H9 (cell line): ENCODE data around the gene ALG2. TPM values are rescaled to one million over a fixed set of nuclear protein-coding genes. Genes with fewer than 3 reads are reported as not detected.

ENCODE experiments used
- DNase-seq: peaks from one replicate; pipeline ENCODE4 v3.0.0-alpha.2; 2017
- H2AFZ ChIP-seq: one replicate; pipeline ENCODE4 v1.6.1; 2013; ENCODE audit warnings: mild to moderate bottlenecking, low read length, control low read depth, moderate library complexity
- H2AK5ac ChIP-seq: 2 replicates; pipeline ENCODE4 v1.6.1; 2013; ENCODE audit warnings: low read length, control low read depth, mixed read lengths; ENCODE audit not compliant: insufficient read length
- H2BK120ac ChIP-seq: one replicate; pipeline ENCODE4 v1.6.1; 2013; ENCODE audit warnings: low read depth, mild to moderate bottlenecking, low read length, control low read depth, inconsistent platforms; ENCODE audit not compliant: poor library complexity, severe bottlenecking
- H2BK12ac ChIP-seq: 2 replicates; pipeline ENCODE4 v1.6.1; 2013; ENCODE audit warnings: low read length, control low read depth, mixed read lengths, low read depth; ENCODE audit not compliant: insufficient read length
- H2BK15ac ChIP-seq: 2 replicates; pipeline ENCODE4 v1.6.1; 2013; ENCODE audit warnings: low read depth, low read length, control low read depth
- H2BK20ac ChIP-seq: one replicate; pipeline ENCODE4 v1.6.1; 2013; ENCODE audit warnings: low read depth, mild to moderate bottlenecking, low read length, control low read depth, inconsistent platforms; ENCODE audit not compliant: poor library complexity, severe bottlenecking
- H2BK5ac ChIP-seq: 2 replicates; pipeline ENCODE4 v1.6.1; 2013; ENCODE audit warnings: low read length, control low read depth, mixed read lengths; ENCODE audit not compliant: insufficient read length
- H3K14ac ChIP-seq: 2 replicates; pipeline ENCODE4 v1.6.1; 2013; ENCODE audit warnings: low read length, control low read depth; ENCODE audit not compliant: insufficient read depth
- H3K18ac ChIP-seq: 2 replicates; pipeline ENCODE4 v1.6.1; 2013; ENCODE audit warnings: low read depth, mild to moderate bottlenecking, mixed read lengths, low read length, control low read depth; ENCODE audit not compliant: insufficient read length
- H3K23ac ChIP-seq: 2 replicates; pipeline ENCODE4 v1.6.1; 2013; ENCODE audit warnings: low read length, control low read depth, mixed read lengths, low read depth; ENCODE audit not compliant: insufficient read length
- H3K23me2 ChIP-seq: 2 replicates; pipeline ENCODE4 v1.6.1; 2013; ENCODE audit warnings: low read depth, mild to moderate bottlenecking, mixed read lengths, low read length, control low read depth; ENCODE audit not compliant: insufficient read length, poor library complexity, severe bottlenecking
- H3K27ac ChIP-seq: 2 replicates; pipeline ENCODE4 v1.5.1; 2013; ENCODE audit warnings: low read length, control low read depth, mixed read lengths, low read depth; ENCODE audit not compliant: insufficient read length
- H3K27me3 ChIP-seq: 2 replicates; pipeline ENCODE4 v1.6.1; 2013; ENCODE audit warnings: low read length, control low read depth, inconsistent platforms; ENCODE audit not compliant: insufficient read depth
- H3K4ac ChIP-seq: 2 replicates; pipeline ENCODE4 v1.6.1; 2013; ENCODE audit warnings: low read depth, mild to moderate bottlenecking, control low read depth, inconsistent platforms, low read length, moderate library complexity
- H3K4me1 ChIP-seq: 2 replicates; pipeline ENCODE4 v1.6.1; 2013; ENCODE audit warnings: low read length, control low read depth, inconsistent platforms; ENCODE audit not compliant: insufficient read depth
- H3K4me2 ChIP-seq: 2 replicates; pipeline ENCODE4 v1.6.1; 2013; ENCODE audit warnings: low read length, control low read depth, mixed read lengths; ENCODE audit not compliant: insufficient read length, insufficient read depth
- H3K56ac ChIP-seq: 2 replicates; pipeline ENCODE4 v1.6.1; 2013; ENCODE audit warnings: low read depth, mild to moderate bottlenecking, mixed read lengths, low read length, control low read depth; ENCODE audit not compliant: insufficient read length
- H3K79me1 ChIP-seq: 2 replicates; pipeline ENCODE4 v1.6.1; 2013; ENCODE audit warnings: low read depth, mild to moderate bottlenecking, moderate library complexity, low read length, control low read depth, inconsistent platforms; ENCODE audit not compliant: insufficient read depth, poor library complexity, severe bottlenecking
- H3K79me2 ChIP-seq: 2 replicates; pipeline ENCODE4 v1.6.1; 2013; ENCODE audit warnings: low read length, control low read depth, inconsistent platforms; ENCODE audit not compliant: insufficient read depth
- H3K9ac ChIP-seq: 2 replicates; pipeline ENCODE4 v1.6.1; 2013; ENCODE audit warnings: low read length, control low read depth, mixed read lengths; ENCODE audit not compliant: insufficient read length; ENCODE audit errors: extremely low read depth
- H3K9me3 ChIP-seq: one replicate; pipeline ENCODE4 v1.6.1; 2013; ENCODE audit warnings: low read depth, low read length, inconsistent platforms; ENCODE audit not compliant: control insufficient read depth
- H3T11ph ChIP-seq: one replicate; pipeline ENCODE4 v1.6.1; 2013; ENCODE audit warnings: mild to moderate bottlenecking, low read length, control low read depth, inconsistent platforms
- H4K20me1 ChIP-seq: one replicate; pipeline ENCODE4 v1.6.1; 2013; ENCODE audit not compliant: control insufficient read depth, insufficient read length, insufficient read depth
- H4K5ac ChIP-seq: 2 replicates; pipeline ENCODE4 v1.6.1; 2013; ENCODE audit warnings: low read depth, mild to moderate bottlenecking, mixed read lengths, low read length, control low read depth; ENCODE audit not compliant: insufficient read length
- H4K8ac ChIP-seq: replicated peaks from 2 replicates; pipeline ENCODE4 v1.6.1; 2013; ENCODE audit warnings: low read length, control low read depth, mixed read lengths, low read depth; ENCODE audit not compliant: insufficient read length
- H4K91ac ChIP-seq: 2 replicates; pipeline ENCODE4 v1.6.1; 2013; ENCODE audit warnings: low read depth, mild to moderate bottlenecking, moderate library complexity, mixed read lengths, low read length, control low read depth; ENCODE audit not compliant: insufficient read length
- H3K27ac Mint-ChIP-seq, 3 experiments: 2 replicates in 2 of 3; 3 replicates in 1 of 3; pipeline ENCODE4 v1.8.0; 2020 to 2021; ENCODE audit warnings: mixed read lengths in 3 of 3, mild to moderate bottlenecking in 1 of 3, moderate library complexity in 1 of 3
- H3K27me3 Mint-ChIP-seq: 2 replicates; pipeline ENCODE4 v1.8.0; 2021; ENCODE audit warnings: low read depth, mild to moderate bottlenecking, moderate library complexity, mixed read lengths
- H3K36me3 Mint-ChIP-seq, 3 experiments: 2 replicates in 2 of 3; 3 replicates in 1 of 3; pipeline ENCODE4 v1.8.0; 2020 to 2021; ENCODE audit warnings: low read depth in 3 of 3, mixed read lengths in 3 of 3; ENCODE audit not compliant: insufficient read depth in 1 of 3
- H3K4me1 Mint-ChIP-seq, 2 experiments: 2 replicates each; pipeline ENCODE4 v1.8.0; 2020; ENCODE audit warnings: mixed read lengths in 2 of 2
- H3K4me3 Mint-ChIP-seq, 2 experiments: 2 replicates in 1 of 2; 3 replicates in 1 of 2; pipeline ENCODE4 v1.8.0; 2020 to 2021; ENCODE audit warnings: mild to moderate bottlenecking in 2 of 2, mixed read lengths in 2 of 2, moderate library complexity in 1 of 2
- H3K9me3 Mint-ChIP-seq, 2 experiments: 2 replicates in 1 of 2; 3 replicates in 1 of 2; pipeline ENCODE4 v1.8.0; 2020; ENCODE audit warnings: mild to moderate bottlenecking in 2 of 2, mixed read lengths in 2 of 2, moderate library complexity in 1 of 2
- WGBS: extraction: QIAGEN DNeasy Blood & Tissue Kit; methylation state at CpG from one replicate; pipeline ENCODE4 v1.1.7; 2013; ENCODE audit warnings: missing lambda C conversion rate, low lambda C conversion rate, mixed read lengths; ENCODE audit not compliant: insufficient read length; ENCODE audit errors: extremely low coverage; 5-methylcytosine and 5-hydroxymethylcytosine counted together
- total RNA-seq: library from RNA; stranded (reverse); gene quantifications from 2 replicates; pipeline ENCODE4 v1.2.1, GENCODE V29; 2021
- TF ChIP-seq, protein P1 (sequence below): fragments of 200-600 bp; sonication (generic); conservative IDR thresholded peaks from 3 replicates; pipeline ENCODE4 v1.8.0; 2021; ENCODE audit warnings: antibody characterized with exemption, mild to moderate bottlenecking

The ALG2 gene
- total RNA-seq, 1 experiment from 2014 or later, result 30.1 TPM

DNA sequence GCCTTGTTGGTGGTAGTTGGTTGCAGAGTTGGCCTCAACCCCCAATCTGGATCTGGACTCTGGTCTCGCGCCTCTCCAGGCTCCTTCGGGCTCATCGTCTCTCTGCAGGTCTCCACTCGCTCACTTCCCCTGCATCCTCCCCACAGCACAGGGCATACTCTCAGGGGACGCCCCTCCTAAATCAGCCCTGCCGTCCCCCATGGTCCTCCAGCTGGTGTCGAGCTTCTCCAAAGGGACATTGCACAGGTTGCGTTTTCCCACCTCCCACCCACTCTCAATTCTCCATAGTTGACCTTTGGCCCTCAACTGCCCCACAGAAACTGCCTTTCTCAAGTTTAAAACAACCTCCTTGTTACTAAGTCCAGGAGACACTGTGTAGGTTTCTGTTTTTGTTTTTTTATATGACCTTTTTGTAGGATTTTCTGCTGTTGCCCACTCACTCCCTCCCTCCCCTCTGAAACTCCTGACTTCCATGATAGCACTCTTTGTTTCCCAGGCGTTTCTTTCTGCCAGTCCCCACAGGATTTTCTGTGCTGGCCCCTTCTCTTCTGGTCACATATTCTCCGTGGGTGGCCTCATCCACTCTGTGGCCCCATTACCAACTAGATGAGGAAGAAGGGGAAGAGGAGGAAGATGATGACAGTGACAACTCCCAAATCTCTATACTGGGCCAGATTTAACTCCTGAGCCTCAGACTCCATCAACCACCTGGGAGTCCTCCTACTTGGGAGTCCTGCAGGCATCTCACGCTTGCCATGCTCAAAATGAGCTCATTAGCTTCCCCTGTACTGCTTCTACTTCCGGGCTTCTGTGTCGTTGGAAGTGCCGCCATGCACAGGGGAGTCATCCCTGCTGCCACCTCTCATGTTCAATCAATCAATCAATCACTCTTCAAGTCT is 50.3 kb downstream of the ALG2 start:
- no peak overlapping the region for H4K5ac ChIP-seq
- H2BK5ac ChIP-seq, result no peak overlapping the region
- no peak overlapping the region for H3K4me2 ChIP-seq
- no peak for DNase-seq
- no peaks in the 10 kb centered on the region for H3K9me3 ChIP-seq
- H3K36me3 Mint-ChIP-seq, result no peaks in the 10 kb centered on the region
- H3K27me3 Mint-ChIP-seq, result no peaks in the 10 kb centered on the region; the same call in 1 of the 2 replicates
- no CpG with 5 or more reads among the region's 15 CpGs for WGBS
- no peaks in the 10 kb centered on the region for H3K79me1 ChIP-seq
- no peak overlapping the region for H2BK15ac ChIP-seq
- TF ChIP-seq, protein P1, sequence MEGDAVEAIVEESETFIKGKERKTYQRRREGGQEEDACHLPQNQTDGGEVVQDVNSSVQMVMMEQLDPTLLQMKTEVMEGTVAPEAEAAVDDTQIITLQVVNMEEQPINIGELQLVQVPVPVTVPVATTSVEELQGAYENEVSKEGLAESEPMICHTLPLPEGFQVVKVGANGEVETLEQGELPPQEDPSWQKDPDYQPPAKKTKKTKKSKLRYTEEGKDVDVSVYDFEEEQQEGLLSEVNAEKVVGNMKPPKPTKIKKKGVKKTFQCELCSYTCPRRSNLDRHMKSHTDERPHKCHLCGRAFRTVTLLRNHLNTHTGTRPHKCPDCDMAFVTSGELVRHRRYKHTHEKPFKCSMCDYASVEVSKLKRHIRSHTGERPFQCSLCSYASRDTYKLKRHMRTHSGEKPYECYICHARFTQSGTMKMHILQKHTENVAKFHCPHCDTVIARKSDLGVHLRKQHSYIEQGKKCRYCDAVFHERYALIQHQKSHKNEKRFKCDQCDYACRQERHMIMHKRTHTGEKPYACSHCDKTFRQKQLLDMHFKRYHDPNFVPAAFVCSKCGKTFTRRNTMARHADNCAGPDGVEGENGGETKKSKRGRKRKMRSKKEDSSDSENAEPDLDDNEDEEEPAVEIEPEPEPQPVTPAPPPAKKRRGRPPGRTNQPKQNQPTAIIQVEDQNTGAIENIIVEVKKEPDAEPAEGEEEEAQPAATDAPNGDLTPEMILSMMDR, result no peak
- H2AK5ac ChIP-seq, result no peak overlapping the region
- no peak overlapping the region for H3K9ac ChIP-seq
- H3K4ac ChIP-seq, result no peak overlapping the region
- no peak overlapping the region for H4K91ac ChIP-seq
- H3K23me2 ChIP-seq, result no peaks in the 10 kb centered on the region
- no peaks in the 10 kb centered on the region for H4K20me1 ChIP-seq
- no peak overlapping the region for H3K4me3 Mint-ChIP-seq
- H3T11ph ChIP-seq, result no peak overlapping the region
- no peak overlapping the region for H3K27ac ChIP-seq
- peaks cover 0 to 2% of the 10 kb centered on the region in 2 experiments; a peak in 1 of 5 replicates for H3K9me3 Mint-ChIP-seq
- peak overlapping the region in 1 of 3 experiments; percentile 27; a peak in 1 of 7 replicates for H3K27ac Mint-ChIP-seq
- no peak overlapping the region for H3K18ac ChIP-seq
- H3K4me1 Mint-ChIP-seq, result peaks cover 64 to 78% of the 10 kb centered on the region in 2 experiments
- H3K4me1 ChIP-seq, result peaks cover 4% of the 10 kb centered on the region; the same call in 1 of the 2 replicates
- H3K23ac ChIP-seq, result no peak overlapping the region
- no peak overlapping the region for H3K14ac ChIP-seq
- H3K27me3 ChIP-seq, result no peaks in the 10 kb centered on the region
- H2AFZ ChIP-seq, result no peak overlapping the region
- H2BK120ac ChIP-seq, result no peak overlapping the region
- no peak overlapping the region for H3K56ac ChIP-seq
- H2BK12ac ChIP-seq, result no peak overlapping the region
- H3K79me2 ChIP-seq, result no peaks in the 10 kb centered on the region
- H4K8ac ChIP-seq, result no peak overlapping the region
- H2BK20ac ChIP-seq, result no peak overlapping the region
